ENCODE data around the gene CFAP57. TPM values are rescaled to one million over a fixed set of nuclear protein-coding genes. Genes with fewer than 3 reads are reported as not detected.

Gene CFAP57
- total and polyA plus RNA-seq, 12 donors = 0.09 to 0.35 (median 0.16) TPM; not detected in 5

GRCh38 chr1:43140010-43140409 lies 32.1 kb upstream of the CFAP57 start:
- no peak for TF ChIP-seq CTCF (IDR thresholded peaks at IDR 0.05)
- no peak overlapping the region for H3K27ac ChIP-seq
- peaks cover 0 to 13% (median 0%) of the 10 kb centered on the region in 7 donors for H3K27me3 ChIP-seq
- peaks cover 0 to 13% (median 0%) of the 10 kb centered on the region in 9 donors for H3K4me1 ChIP-seq
- DNase-seq = no peak
- no peak overlapping the region for H3K4me3 ChIP-seq
- H3K36me3 ChIP-seq = no peaks in the 10 kb centered on the region
- no peak for ATAC-seq
- intact Hi-C loops (cut with DNase I) = no loop called here
- H3K9me3 ChIP-seq = peaks cover 0 to 25% (median 9%) of the 10 kb centered on the region in 11 donors

- no peak overlapping the region for H3K27ac ChIP-seq
Observed at GRCh38 chr1:43140583-43140982, 31.5 kb upstream of the CFAP57 start.

GRCh38 chr1:43143441-43143888 lies 28.7 kb upstream of the CFAP57 start:
- ATAC-seq (no peak), DNase-seq (no peak)
- 22 to 31% methylated on average over 7 of the region's 7 CpGs for WGBS, 2 donors
- Histone ChIP-seq H3K36me3 (no peaks in the 10 kb centered on the region), H3K27me3 (peaks cover 0 to 42% (median 2%) of the 10 kb centered on the region in 7 donors), H3K4me3 (no peak overlapping the region), H3K9me3 (peaks cover 0 to 25% (median 9%) of the 10 kb centered on the region in 11 donors), H3K4me1 (peaks cover 0 to 16% (median 9%) of the 10 kb centered on the region in 9 donors), H3K27ac (no peak overlapping the region)
- TF ChIP-seq CTCF (IDR thresholded peaks at IDR 0.05) = peak in 1 of 9 donors; percentile 17
- intact Hi-C loops (cut with DNase I) = no loop called here

More at GRCh38 chr1:43140583-43140982, 31.5 kb upstream of the CFAP57 start:
- 92 to 95% methylated on average over 4 of the region's 4 CpGs for WGBS, 2 donors
- DNase-seq = no peak
- H3K27me3 ChIP-seq = peaks cover 0 to 15% (median 0%) of the 10 kb centered on the region in 7 donors
- no peak for TF ChIP-seq CTCF (IDR thresholded peaks at IDR 0.05)
- no peak for ATAC-seq
- intact Hi-C loops (cut with DNase I) = no loop called here
- no peak overlapping the region for H3K4me3 ChIP-seq
- peaks cover 0 to 13% (median 0%) of the 10 kb centered on the region in 9 donors for H3K4me1 ChIP-seq
- H3K9me3 ChIP-seq = peaks cover 0 to 25% (median 9%) of the 10 kb centered on the region in 11 donors
- H3K36me3 ChIP-seq = no peaks in the 10 kb centered on the region

GRCh38 chr1:43144237-43144636 lies 27.9 kb upstream of the CFAP57 start:
- no peak for TF ChIP-seq CTCF (IDR thresholded peaks at IDR 0.05)

More at GRCh38 chr1:43144237-43144636, 27.9 kb upstream of the CFAP57 start:
- Histone ChIP-seq H3K9me3 (peaks cover 0 to 21% (median 9%) of the 10 kb centered on the region in 11 donors), H3K27ac (no peak overlapping the region), H3K36me3 (no peaks in the 10 kb centered on the region), H3K4me1 (peaks cover 0 to 16% (median 9%) of the 10 kb centered on the region in 9 donors), H3K27me3 (peaks cover 0 to 50% (median 8%) of the 10 kb centered on the region in 7 donors), H3K4me3 (no peak overlapping the region)
- intact Hi-C loops (cut with DNase I) = no loop called here
- no peak for ATAC-seq
- DNase-seq = no peak
